ENCODE results near the gene CIZ1. TPM values are rescaled to one million over a fixed set of nuclear protein-coding genes. Genes with fewer than 3 reads are reported as not detected.

The CIZ1 gene
- total and polyA plus RNA-seq, 2 of the 13 experiments (the other 11 are each of a cell fraction or from before 2014, with no cell fraction given): 30.6 to 50.3 TPM

GRCh38 chr9:128160603-128160987 lies 30.8 kb downstream of the CIZ1 start (continued):
- TF ChIP-seq NR2F1 (CRISPR knock-in tag; IDR thresholded peaks at IDR 0.05) (no peak), MAX (IDR thresholded peaks at IDR 0.05) (0 out of 2 replicates have a peak, but pooled peaks have one; percentile 26), HNRNPK (IDR thresholded peaks at IDR 0.05; ENCODE audit: low read depth, low read length, poor library complexity, severe bottlenecking) (no peak), KLF6 (CRISPR knock-in tag; IDR thresholded peaks at IDR 0.05) (0 out of 2 replicates have a peak, but pooled peaks have one; percentile 9), RARA (CRISPR knock-in tag; IDR thresholded peaks at IDR 0.05) (no peak), ZNF451 (CRISPR knock-in tag; IDR thresholded peaks at IDR 0.05) (0 out of 2 replicates have a peak, but pooled peaks have one; percentile 10), ZFYVE20 (CRISPR knock-in tag; IDR thresholded peaks at IDR 0.05; ENCODE audit: borderline replicate concordance, low read depth) (0 out of 2 replicates have a peak, but pooled peaks have one; percentile 10), ZNF616 (CRISPR knock-in tag; IDR thresholded peaks at IDR 0.05; ENCODE audit: low read depth) (no peak), ELF4 (CRISPR knock-in tag; IDR thresholded peaks at IDR 0.05; ENCODE audit: borderline replicate concordance) (no peak), ZKSCAN1 (IDR thresholded peaks at IDR 0.05; ENCODE audit: low read length) (no peak), ZNF772 (CRISPR knock-in tag; IDR thresholded peaks at IDR 0.05) (0 out of 2 replicates have a peak, but pooled peaks have one; percentile 41), ZNF354B (CRISPR knock-in tag; IDR thresholded peaks at IDR 0.05) (0 out of 2 replicates have a peak, but pooled peaks have one; percentile 19), PRDM4 (CRISPR knock-in tag; IDR thresholded peaks at IDR 0.05; ENCODE audit: borderline replicate concordance) (no peak), BORCS8-MEF2B (CRISPR knock-in tag; IDR thresholded peaks at IDR 0.05) (no peak), ZNF629 (CRISPR knock-in tag; conservative IDR thresholded peaks at IDR 0.05) (peak; percentile 93), AGO2 (optimal IDR thresholded peaks at IDR 0.05; ENCODE audit: low read depth, low read length) (peak; percentile 77), MED8 (CRISPR knock-in tag; IDR thresholded peaks at IDR 0.05; ENCODE audit: insufficient replicate concordance) (peak; percentile 18)

Measured in HepG2 (cell line).